OCI-LY7 (cell line): Measurements from ENCODE around the gene DEXI. TPM values are rescaled to one million over a fixed set of nuclear protein-coding genes. Genes with fewer than 3 reads are reported as not detected.
A peak's percentile ranks its signal among the peaks of the same experiment; 100 is the strongest.

ENCODE experiments used
- Bru-seq: library from RNA; stranded (reverse); fragments of 400-500 nt; gene quantifications from one replicate; lab custom pipeline; 2021; lab: Mats Ljungman, UMichigan
- BruChase-seq, 2 experiments: library from RNA; stranded (reverse); fragments of 400-500 nt; gene quantifications; one replicate each; lab custom pipeline; 2021; lab: Mats Ljungman, UMichigan
- BruUV-seq: library from RNA; stranded (reverse); fragments of 400-500 nt; replicated peaks from 2 replicates; lab custom pipeline; 2021; lab: Mats Ljungman, UMichigan
- CTCF ChIA-PET: fragments of 300-600 bp; sonication (Branson Sonifier 250); formaldehyde crosslinking; loops from one replicate; lab custom pipeline; 2022; ENCODE audit warnings: antibody characterized with exemption; ENCODE audit not compliant: unreplicated experiment; lab: Charles Lee
- POLR2A ChIA-PET: fragments of 300-600 bp; sonication (Branson Sonifier 250); formaldehyde crosslinking; loops from one replicate; lab custom pipeline; 2022; ENCODE audit warnings: antibody characterized with exemption; lab: Charles Lee
- DNase-seq: peaks from one replicate; pipeline ENCODE4 v3.0.0-alpha.2; 2015; ENCODE audit warnings: low spot score
- H2AFZ ChIP-seq: fragments of 200-600 bp; sonication (generic), shearing (Covaris generic); 2 replicates; pipeline ENCODE4 v1.6.1; 2014; ENCODE audit warnings: mild to moderate bottlenecking, antibody characterized with exemption, low read length, moderate library complexity
- H3K27ac ChIP-seq: fragments of 200-600 bp; sonication (generic); 2 replicates; pipeline ENCODE4 v1.5.1; 2014; ENCODE audit warnings: mixed run types, low read depth, mild to moderate bottlenecking, moderate library complexity, low read length, inconsistent platforms; ENCODE audit not compliant: poor library complexity, severe bottlenecking
- H3K36me3 ChIP-seq: fragments of 200-600 bp; sonication (generic); 2 replicates; pipeline ENCODE4 v1.6.1; 2014; ENCODE audit warnings: mild to moderate bottlenecking, antibody characterized with exemption, low read length, moderate library complexity, mixed read lengths; ENCODE audit not compliant: insufficient read depth
- H3K4me1 ChIP-seq: fragments of 200-600 bp; sonication (generic); 2 replicates; pipeline ENCODE4 v1.5.1; 2014; ENCODE audit warnings: mild to moderate bottlenecking, low read length; ENCODE audit not compliant: insufficient read depth, poor library complexity, severe bottlenecking
- H3K4me2 ChIP-seq: fragments of 200-600 bp; sonication (generic); 2 replicates; pipeline ENCODE4 v1.6.1; 2014; ENCODE audit warnings: mild to moderate bottlenecking, low read length
- H3K4me3 ChIP-seq: fragments of 200-600 bp; sonication (generic); 2 replicates; pipeline ENCODE4 v1.5.1; 2014; ENCODE audit warnings: mild to moderate bottlenecking, low read depth, low read length; ENCODE audit not compliant: poor library complexity, severe bottlenecking
- H3K79me2 ChIP-seq: fragments of 200-600 bp; sonication (generic); 2 replicates; pipeline ENCODE4 v1.6.1; 2016; ENCODE audit warnings: low read depth, mild to moderate bottlenecking, low read length, moderate library complexity, mixed read lengths; ENCODE audit not compliant: insufficient read depth
- H3K9me2 ChIP-seq: fragments of 200-600 bp; sonication (generic); 2 replicates; pipeline ENCODE4 v1.6.1; 2016; ENCODE audit warnings: mild to moderate bottlenecking, low read length, mixed read lengths; ENCODE audit not compliant: insufficient read depth
- H3K9me3 ChIP-seq: fragments of 200-600 bp; sonication (generic); 2 replicates; pipeline ENCODE4 v1.6.1; 2014; ENCODE audit warnings: mild to moderate bottlenecking, mixed run types, low read length, mixed read lengths
- H4K20me1 ChIP-seq: fragments of 200-600 bp; sonication (generic); 2 replicates; pipeline ENCODE4 v1.6.1; 2014; ENCODE audit warnings: mild to moderate bottlenecking, antibody characterized with exemption, low read length, moderate library complexity, mixed read lengths; ENCODE audit not compliant: insufficient read depth
- CTCF ChIP-seq: fragments of 200-600 bp; sonication (generic); conservative IDR thresholded peaks from 2 replicates; pipeline ENCODE4 v1.5.1; 2014; ENCODE audit warnings: mild to moderate bottlenecking, antibody characterized with exemption, low read length, moderate library complexity, mixed read lengths
- EZH2phosphoT487 ChIP-seq: fragments of 200-600 bp; sonication (generic); IDR thresholded peaks from 2 replicates; pipeline ENCODE4 v1.6.1; 2018; ENCODE audit warnings: low read depth, borderline replicate concordance, mild to moderate bottlenecking, mixed run types, antibody characterized with exemption, low read length, moderate library complexity, mixed read lengths
- intact Hi-C: fragments of 100-400 bp; cut with micrococcal nuclease; formaldehyde crosslinking; loops from one replicate; pipeline ENCODE4 v1.10.0; 2022; ENCODE audit not compliant: unreplicated experiment
- long read RNA-seq: library from polyadenylated mRNA; stranded (forward); transcript quantifications from one replicate; pipeline ENCODE4 v2.0.0, GENCODE V29; 2022
- total RNA-seq, 2 experiments: library from RNA; depleted of rRNA in 1 of 2; stranded (reverse); fragments of >200 nt in 1 of 2; shearing (Covaris generic) in 1 of 2; gene quantifications; 2 replicates each; pipeline ENCODE4 v1.2.3, GENCODE V29; 2014 to 2022

The DEXI gene
- total RNA-seq (2014; rRNA removed; shearing (Covaris generic)) (12.7 and 17.6 TPM in 2 replicates), total RNA-seq (2022) (13.5 and 15.1 TPM in 2 replicates), Bru-seq, nascent RNA (percentile 52 among the genes with signal in this experiment), BruChase-seq, experiment 1, labeled RNA remaining after a 6-hour chase (percentile 60 among the genes with signal in this experiment), BruChase-seq, experiment 2, labeled RNA remaining after a 2-hour chase (percentile 62 among the genes with signal in this experiment)
- long read RNA-seq, full-length matches to known transcripts: 7 of 15 reads
- long read RNA-seq, partial matches to known transcripts: 0 of 15 reads
- long read RNA-seq, other reads (novel, unspliced or antisense): 8 of 15 reads

GRCh38 chr16:10942352-10943063, at the start of gene DEXI:
Gene DEXI (minus strand): TSS chr16:10942468. CDS start chr16:10942005, 463 bp downstream.
- CTCF ChIA-PET: interaction anchor here (0.5 to 1.0 kb wide), 4 partner anchors 12 to 190 kb away, joined by 3 to 7 read pairs (median 4); no protein-coding TSS in a partner anchor
- Histone ChIP-seq H3K4me3 (peak within 1 kb of the TSS; percentile 74), H3K9me3 (no peaks in the 10 kb centered on the region), H3K79me2 (peaks cover 30% of the 10 kb centered on the region), H4K20me1 (0 out of 2 replicates have a peak, but pooled peaks cover 14% of the 10 kb centered on the region), H3K4me2 (peak within 1 kb of the TSS; percentile 75), H3K27ac (peak within 1 kb of the TSS; percentile 24), H3K9me2 (no peaks in the 10 kb centered on the region), H2AFZ (peak within 1 kb of the TSS; percentile 78), H3K36me3 (no peaks in the 10 kb centered on the region), H3K4me1 (peaks cover 66% of the 10 kb centered on the region)
- TF ChIP-seq CTCF: no peak; the same call in 1 of the 2 replicates
- TF ChIP-seq EZH2phosphoT487: no peak
- peak; percentile 96 for DNase-seq
- intact Hi-C loops: loop anchor here (5.0 to 10.0 kb wide), 3 partner anchors 65 to 1848 kb away; partner anchors contain the start of genes ATF7IP2, CIITA and HAPSTR1
- POLR2A ChIA-PET: interaction anchor here (0.6 to 1.3 kb wide), 4 partner anchors 10 to 1079 kb away, joined by 3 to 4 read pairs (median 3); partner anchors contain the start of genes CIITA and NUBP1
- BruUV-seq: no TSS peak

GRCh38 chr16:10990378-10990777, 48.1 kb upstream of the DEXI start:
- Histone ChIP-seq H3K4me2 (no peak overlapping the region), H3K36me3 (peaks cover 77% of the 10 kb centered on the region; the same call in 1 of the 2 replicates), H3K9me2 (no peaks in the 10 kb centered on the region), H3K79me2 (no peaks in the 10 kb centered on the region), H4K20me1 (0 out of 2 replicates have a peak, but pooled peaks cover 3% of the 10 kb centered on the region), H3K4me1 (no peaks in the 10 kb centered on the region), H2AFZ (no peak overlapping the region), H3K27ac (no peak overlapping the region), H3K4me3 (no peak overlapping the region), H3K9me3 (no peaks in the 10 kb centered on the region)
- intact Hi-C loops: no loop called here
- DNase-seq: no peak
- ChIA-PET CTCF (no interaction called here), POLR2A (no interaction called here)
- TF ChIP-seq EZH2phosphoT487 (no peak), CTCF (no peak)
- BruUV-seq: no TSS peak
